GM12878 (cell line): ENCODE measurements around the gene ATAD5. TPM values are rescaled to one million over a fixed set of nuclear protein-coding genes. Genes with fewer than 3 reads are reported as not detected.

Experiments used
- ATAC-seq: fragments of 200-7000 bp; cut with Tn5 transposase; 3 replicates; pipeline ENCODE4 v1.9.1; 2020; ENCODE audit warnings: mild to moderate bottlenecking, moderate library complexity
- BruUV-seq: library from RNA; stranded (reverse); fragments of 400-500 nt; replicated peaks from 2 replicates; lab custom pipeline; 2021; lab: Mats Ljungman, UMichigan
- CTCF ChIA-PET: fragments of 300-600 bp; sonication (Branson Sonifier 250); formaldehyde crosslinking; extraction: SDS; loops from one replicate; lab custom pipeline; 2021; ENCODE audit warnings: inconsistent platforms; lab: Yijun Ruan, JAX
- POLR2A ChIA-PET: fragments of 350-600 bp; formaldehyde crosslinking; extraction: SDS; loops from one replicate; lab custom pipeline; 2021; ENCODE audit warnings: inconsistent platforms; lab: Charles Lee
- RAD21 ChIA-PET: fragments of 300-600 bp; sonication (Branson Sonifier 250); formaldehyde crosslinking; loops from one replicate; lab custom pipeline; 2023; ENCODE audit warnings: antibody characterized with exemption; ENCODE audit not compliant: unreplicated experiment; lab: Charles Lee
- SMC1A ChIA-PET: fragments of 300-600 bp; sonication (Branson Sonifier 250); formaldehyde crosslinking; loops from one replicate; lab custom pipeline; 2023; ENCODE audit not compliant: unreplicated experiment, uncharacterized antibody; lab: Charles Lee
- DNase-seq: peaks from one replicate; pipeline ENCODE4 v3.0.0-alpha.2; 2011; ENCODE audit warnings: low read depth, low spot score
- FAIRE-seq: peaks from 3 replicates; lab custom pipeline; 2011; peaks lifted over from hg19 to GRCh38; lab: Jason Lieb, UNC
- H2AFZ ChIP-seq: 2 replicates; pipeline ENCODE4 v1.6.0; 2011; ENCODE audit warnings: low read depth, low read length, control low read depth; ENCODE audit not compliant: control insufficient read depth
- H3K27ac ChIP-seq: 2 replicates; pipeline ENCODE4 v1.5.1; 2011; ENCODE audit warnings: control low read depth; ENCODE audit not compliant: control insufficient read depth, insufficient read depth
- H3K27me3 ChIP-seq, 2 experiments: replicated peaks in 1 of 2; 2 replicates each; pipeline versions ENCODE4 v1.6.0 to v1.6.1; 2011; ENCODE audit warnings: low read length in 1 of 2; ENCODE audit not compliant: control insufficient read depth in 2 of 2, insufficient read depth in 2 of 2
- H3K36me3 ChIP-seq, 2 experiments: 2 replicates each; pipeline ENCODE4 v1.5.1; 2011; ENCODE audit warnings: low read length in 1 of 2; ENCODE audit not compliant: control insufficient read depth in 2 of 2, insufficient read depth in 2 of 2
- H3K4me1 ChIP-seq: 2 replicates; pipeline ENCODE4 v1.6.1; 2011; ENCODE audit warnings: mild to moderate bottlenecking, low read length, moderate library complexity, mixed read lengths; ENCODE audit not compliant: control insufficient read depth, insufficient read depth
- H3K4me2 ChIP-seq: 2 replicates; pipeline ENCODE4 v1.6.0; 2011; ENCODE audit warnings: control low read depth; ENCODE audit not compliant: control insufficient read depth, insufficient read depth
- H3K4me3 ChIP-seq: fragments of 200-600 bp; sonication (generic); 2 replicates; pipeline ENCODE4 v1.5.1; 2016
- H3K79me2 ChIP-seq: 2 replicates; pipeline ENCODE4 v1.6.0; 2011; ENCODE audit warnings: low read length; ENCODE audit not compliant: control insufficient read depth, insufficient read depth
- H3K9ac ChIP-seq: 2 replicates; pipeline ENCODE4 v1.8.0; 2011; ENCODE audit warnings: low read length, control low read depth, mixed read lengths; ENCODE audit not compliant: control insufficient read depth, insufficient read depth
- H3K9me3 ChIP-seq: replicated peaks from 3 replicates; pipeline ENCODE4 v1.5.1; 2011; ENCODE audit warnings: mild to moderate bottlenecking, low read length; ENCODE audit not compliant: control insufficient read depth, insufficient read depth
- H4K20me1 ChIP-seq: 2 replicates; pipeline ENCODE4 v1.6.0; 2011; ENCODE audit not compliant: control insufficient read depth, insufficient read depth
- KDM1A ChIP-seq: fragments of 200-600 bp; sonication (generic); IDR thresholded peaks from 2 replicates; pipeline ENCODE4 v1.6.1; 2016; ENCODE audit warnings: borderline replicate concordance
- NFYB ChIP-seq: IDR thresholded peaks from 2 replicates; pipeline ENCODE4 v1.6.1; 2011; ENCODE audit warnings: low read depth, mild to moderate bottlenecking, low read length, improper control_type of control experiment, moderate library complexity; ENCODE audit not compliant: insufficient read depth
- WGBS: methylation state at CpG from one replicate; pipeline ENCODE4 v1.1.6; 2016; ENCODE audit warnings: low lambda C conversion rate; ENCODE audit not compliant: insufficient replicate concordance, insufficient coverage; ENCODE audit errors: missing lambda C conversion rate; 5-methylcytosine and 5-hydroxymethylcytosine counted together
- in situ Hi-C: fragments of 300-500 bp; cut with MboI; formaldehyde crosslinking; loops from 9 replicates; pipeline ENCODE4 v1.14.3; 2018; ENCODE audit warnings: mixed read lengths
- intact Hi-C: fragments of 100-400 bp; cut with micrococcal nuclease; formaldehyde crosslinking; loops from one replicate; pipeline ENCODE4 v1.14.2; 2022; ENCODE audit not compliant: unreplicated experiment
- polyA plus RNA-seq, 11 experiments: library from polyadenylated mRNA; depleted of rRNA in 4 of 11; unstranded in 6 of 11; stranded (reverse) in 5 of 11; fragments of >200 nt; fragmentation: Nextera tagmentation in 4 of 11; fragmentation: Illumina TruSeq in 1 of 11; extraction: Ambion mirVana in 4 of 11; extraction: Trizol in 1 of 11; gene quantifications; 1 replicate in 1 of 11; 2 replicates in 10 of 11; pipeline versions ENCODE4 v1.2.1 to v1.2.3, GENCODE V29; 2011 to 2016; ENCODE audit warnings: inconsistent platforms in 2 of 11, missing spikeins in 2 of 11, low read depth in 1 of 11
- total RNA-seq, 4 experiments: library from RNA; depleted of rRNA in 3 of 4; stranded (reverse); fragments of >200 nt in 3 of 4; fragmentation: Illumina TruSeq in 1 of 4; extraction: Trizol in 1 of 4; gene quantifications; 2 replicates each; pipeline versions ENCODE4 v1.2.1 to v1.2.3, GENCODE V29; 2013 to 2021
- TF ChIP-seq, protein P1 (sequence below): IDR thresholded peaks from 2 replicates; pipeline ENCODE4 v1.6.1; 2012; ENCODE audit warnings: improper control_type of control experiment, low read depth, low read length; ENCODE audit not compliant: insufficient replicate concordance

The ATAD5 gene
- total and polyA plus RNA-seq, 10 of the 15 experiments (the other 5 are each of a cell fraction or from before 2014, with no cell fraction given): 3.8 to 19.7 (median 13.2) TPM

DNA sequence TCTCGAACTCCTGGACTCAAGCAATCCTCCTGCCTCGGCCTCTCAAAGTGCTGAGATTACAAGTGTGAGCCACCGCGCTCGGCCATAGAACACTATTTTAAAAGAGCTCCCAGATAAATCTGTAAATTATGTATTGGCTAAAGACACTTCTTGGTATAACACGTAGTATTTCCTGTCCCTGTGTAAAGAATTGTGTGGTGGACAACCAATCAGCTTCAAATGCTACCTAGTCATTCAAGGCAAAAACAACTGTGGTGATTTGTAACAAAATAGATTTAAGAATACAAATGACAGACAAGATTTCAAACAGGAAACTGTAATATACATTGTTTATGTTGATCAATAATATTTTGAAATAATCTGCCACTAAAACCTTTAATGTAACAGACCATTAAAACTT, 21.9 kb upstream of the ATAD5 start:
- TF ChIP-seq, protein P1, sequence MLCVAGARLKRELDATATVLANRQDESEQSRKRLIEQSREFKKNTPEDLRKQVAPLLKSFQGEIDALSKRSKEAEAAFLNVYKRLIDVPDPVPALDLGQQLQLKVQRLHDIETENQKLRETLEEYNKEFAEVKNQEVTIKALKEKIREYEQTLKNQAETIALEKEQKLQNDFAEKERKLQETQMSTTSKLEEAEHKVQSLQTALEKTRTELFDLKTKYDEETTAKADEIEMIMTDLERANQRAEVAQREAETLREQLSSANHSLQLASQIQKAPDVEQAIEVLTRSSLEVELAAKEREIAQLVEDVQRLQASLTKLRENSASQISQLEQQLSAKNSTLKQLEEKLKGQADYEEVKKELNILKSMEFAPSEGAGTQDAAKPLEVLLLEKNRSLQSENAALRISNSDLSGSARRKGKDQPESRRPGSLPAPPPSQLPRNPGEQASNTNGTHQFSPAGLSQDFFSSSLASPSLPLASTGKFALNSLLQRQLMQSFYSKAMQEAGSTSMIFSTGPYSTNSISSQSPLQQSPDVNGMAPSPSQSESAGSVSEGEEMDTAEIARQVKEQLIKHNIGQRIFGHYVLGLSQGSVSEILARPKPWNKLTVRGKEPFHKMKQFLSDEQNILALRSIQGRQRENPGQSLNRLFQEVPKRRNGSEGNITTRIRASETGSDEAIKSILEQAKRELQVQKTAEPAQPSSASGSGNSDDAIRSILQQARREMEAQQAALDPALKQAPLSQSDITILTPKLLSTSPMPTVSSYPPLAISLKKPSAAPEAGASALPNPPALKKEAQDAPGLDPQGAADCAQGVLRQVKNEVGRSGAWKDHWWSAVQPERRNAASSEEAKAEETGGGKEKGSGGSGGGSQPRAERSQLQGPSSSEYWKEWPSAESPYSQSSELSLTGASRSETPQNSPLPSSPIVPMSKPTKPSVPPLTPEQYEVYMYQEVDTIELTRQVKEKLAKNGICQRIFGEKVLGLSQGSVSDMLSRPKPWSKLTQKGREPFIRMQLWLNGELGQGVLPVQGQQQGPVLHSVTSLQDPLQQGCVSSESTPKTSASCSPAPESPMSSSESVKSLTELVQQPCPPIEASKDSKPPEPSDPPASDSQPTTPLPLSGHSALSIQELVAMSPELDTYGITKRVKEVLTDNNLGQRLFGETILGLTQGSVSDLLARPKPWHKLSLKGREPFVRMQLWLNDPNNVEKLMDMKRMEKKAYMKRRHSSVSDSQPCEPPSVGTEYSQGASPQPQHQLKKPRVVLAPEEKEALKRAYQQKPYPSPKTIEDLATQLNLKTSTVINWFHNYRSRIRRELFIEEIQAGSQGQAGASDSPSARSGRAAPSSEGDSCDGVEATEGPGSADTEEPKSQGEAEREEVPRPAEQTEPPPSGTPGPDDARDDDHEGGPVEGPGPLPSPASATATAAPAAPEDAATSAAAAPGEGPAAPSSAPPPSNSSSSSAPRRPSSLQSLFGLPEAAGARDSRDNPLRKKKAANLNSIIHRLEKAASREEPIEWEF: peak; percentile 36
- peak; percentile 73 for TF ChIP-seq NFYB
- no peak for TF ChIP-seq KDM1A
- Histone ChIP-seq H3K9me3 (no peaks in the 10 kb centered on the region), H3K79me2 (peaks cover 51% of the 10 kb centered on the region), H3K27me3 (no peaks in the 10 kb centered on the region), H2AFZ (no peak overlapping the region), H3K27ac (peak overlapping the region; percentile 78), H3K4me3 (no peak overlapping the region; the same call in 1 of the 2 replicates), H3K36me3 (peaks cover 0 to 8% of the 10 kb centered on the region in 2 experiments; a peak in 1 of 4 replicates), H3K4me1 (peaks cover 48% of the 10 kb centered on the region), H4K20me1 (no peaks in the 10 kb centered on the region), H3K4me2 (peak overlapping the region; percentile 78; the same call in 1 of the 2 replicates), H3K9ac (no peak overlapping the region)
- BruUV-seq: no TSS peak
- ChIA-PET RAD21 (interaction anchor here (1.5 to 4.4 kb wide), 3 partner anchors 11 to 20 kb away, joined by 5 to 35 read pairs (median 19); partner anchors contain the start of gene CRLF3), SMC1A (interaction anchor here (1.1 to 6.1 kb wide), 4 partner anchors 9 to 22 kb away, joined by 4 to 43 read pairs (median 18); partner anchors contain the start of genes ATAD5 and CRLF3), POLR2A (interaction anchor here (0.6 to 3.1 kb wide), 5 partner anchors 9 to 691 kb away, joined by 3 to 32 read pairs (median 5); partner anchors contain the start of gene CRLF3), CTCF (interaction anchor here (9.9 kb wide), 1 partner anchor 14 kb away, joined by 145 read pairs; the partner anchor contains the start of gene CRLF3)
- 87% methylated on average over 6 of the region's 6 CpGs for WGBS
- in situ Hi-C loops: no loop called here
- DNase-seq: no peak
- ATAC-seq: no peak
- intact Hi-C loops: no loop called here
- no peak for FAIRE-seq
